Thoracic aorta (tissue), 2 donors: ENCODE measurements around the gene SH3RF1. TPM values are rescaled to one million over a fixed set of nuclear protein-coding genes. Genes with fewer than 3 reads are reported as not detected.
A peak's percentile ranks its signal among the peaks of the same experiment; 100 is the strongest.

Experiments used
- ATAC-seq: fragments of 150-250 bp; one replicate; pipeline ENCODE4 v1.8.0; 2017; ENCODE audit warnings: low read depth; ENCODE audit not compliant: insufficient number of reproducible peaks, low FRiP score
- DNase-seq: peaks from one replicate; pipeline ENCODE4 v3.0.0-alpha.2; 2020; ENCODE audit warnings: low spot score
- H3K27ac ChIP-seq, 2 donors: fragments of 200-600 bp; sonication (generic); 1 replicate in 1 of 2; 2 replicates in 1 of 2; pipeline ENCODE4 v1.5.1; 2016; ENCODE audit warnings: mild to moderate bottlenecking in 2 of 2, moderate library complexity in 2 of 2
- H3K27me3 ChIP-seq: fragments of 200-600 bp; sonication (generic); replicated peaks from 2 replicates; pipeline ENCODE4 v1.6.0; 2016; ENCODE audit warnings: mild to moderate bottlenecking; ENCODE audit not compliant: insufficient read depth
- H3K36me3 ChIP-seq: fragments of 200-600 bp; sonication (generic); one replicate; pipeline ENCODE4 v1.5.1; 2016
- H3K4me1 ChIP-seq, 2 donors: fragments of 200-600 bp; sonication (generic); 1 replicate in 1 of 2; 2 replicates in 1 of 2; pipeline versions ENCODE4 v1.5.1 to v1.6.0; 2016; ENCODE audit warnings: low read depth in 2 of 2, mild to moderate bottlenecking in 1 of 2; ENCODE audit not compliant: control insufficient read depth in 1 of 2
- H3K4me3 ChIP-seq: fragments of 200-600 bp; sonication (generic); 2 replicates; pipeline ENCODE4 v1.5.1; 2016; ENCODE audit warnings: mild to moderate bottlenecking
- H3K9me3 ChIP-seq: fragments of 200-600 bp; sonication (generic); 2 replicates; pipeline ENCODE4 v1.5.1; 2016
- total RNA-seq, 2 donors: library from RNA; depleted of rRNA; stranded (reverse); fragments of >200 nt; gene quantifications; one replicate each; pipeline versions ENCODE4 v1.1.0 to v1.2.3, GENCODE V29; 2016
- TF ChIP-seq, protein P1 (sequence below): fragments of 200-600 bp; sonication (generic); IDR thresholded peaks from one replicate; pipeline ENCODE4 v1.5.1; 2019; ENCODE audit warnings: antibody characterized with exemption

Gene SH3RF1
- total RNA-seq, 2 donors from 2014 or later: 21.9 to 24.6 TPM

DNA sequence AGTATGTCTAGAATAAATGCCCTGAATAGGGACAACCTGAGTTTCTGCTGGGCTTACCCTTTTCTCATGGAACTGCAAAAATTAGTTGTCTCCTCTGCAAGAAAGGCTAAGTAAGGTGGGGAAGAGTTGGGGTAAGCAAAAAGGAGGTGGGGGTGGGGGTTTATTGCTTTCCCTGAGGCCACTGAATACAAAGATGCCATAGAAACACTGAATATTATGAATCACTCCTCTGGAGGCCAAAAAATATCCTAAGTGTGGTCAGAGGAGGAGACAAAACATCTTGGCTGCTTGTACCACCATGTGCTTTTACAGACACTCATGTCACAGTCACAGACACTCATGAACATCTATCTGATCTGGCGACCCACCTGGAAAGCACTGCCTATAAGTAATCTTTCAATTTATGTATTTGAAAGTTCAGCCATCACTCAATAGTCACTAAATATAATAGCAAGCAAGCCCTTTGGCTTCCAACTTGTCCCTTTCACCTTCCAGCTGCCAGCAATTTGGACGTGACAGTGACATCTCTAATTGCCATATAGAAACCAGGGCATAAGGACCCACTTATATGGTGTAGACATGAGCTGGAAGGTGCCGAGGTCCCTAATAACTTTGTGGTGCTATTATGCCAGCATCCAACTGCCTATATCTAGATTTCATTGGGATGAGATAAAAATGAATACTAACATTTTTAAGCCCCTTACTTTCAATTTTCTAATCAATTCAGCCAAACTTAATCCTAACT, 138.0 kb downstream of the SH3RF1 start:
- Histone ChIP-seq H3K9me3 (no peaks in the 10 kb centered on the region), H3K27ac (peak overlapping the region in 1 of 2 donors; percentile 77), H3K4me3 (no peak overlapping the region), H3K4me1 (peaks cover 25 to 44% of the 10 kb centered on the region in 2 donors), H3K36me3 (peaks cover under 1% of the 10 kb centered on the region), H3K27me3 (no peaks in the 10 kb centered on the region)
- no peak for ATAC-seq
- DNase-seq: no peak
- TF ChIP-seq, protein P1, sequence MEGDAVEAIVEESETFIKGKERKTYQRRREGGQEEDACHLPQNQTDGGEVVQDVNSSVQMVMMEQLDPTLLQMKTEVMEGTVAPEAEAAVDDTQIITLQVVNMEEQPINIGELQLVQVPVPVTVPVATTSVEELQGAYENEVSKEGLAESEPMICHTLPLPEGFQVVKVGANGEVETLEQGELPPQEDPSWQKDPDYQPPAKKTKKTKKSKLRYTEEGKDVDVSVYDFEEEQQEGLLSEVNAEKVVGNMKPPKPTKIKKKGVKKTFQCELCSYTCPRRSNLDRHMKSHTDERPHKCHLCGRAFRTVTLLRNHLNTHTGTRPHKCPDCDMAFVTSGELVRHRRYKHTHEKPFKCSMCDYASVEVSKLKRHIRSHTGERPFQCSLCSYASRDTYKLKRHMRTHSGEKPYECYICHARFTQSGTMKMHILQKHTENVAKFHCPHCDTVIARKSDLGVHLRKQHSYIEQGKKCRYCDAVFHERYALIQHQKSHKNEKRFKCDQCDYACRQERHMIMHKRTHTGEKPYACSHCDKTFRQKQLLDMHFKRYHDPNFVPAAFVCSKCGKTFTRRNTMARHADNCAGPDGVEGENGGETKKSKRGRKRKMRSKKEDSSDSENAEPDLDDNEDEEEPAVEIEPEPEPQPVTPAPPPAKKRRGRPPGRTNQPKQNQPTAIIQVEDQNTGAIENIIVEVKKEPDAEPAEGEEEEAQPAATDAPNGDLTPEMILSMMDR: no peak

DNA sequence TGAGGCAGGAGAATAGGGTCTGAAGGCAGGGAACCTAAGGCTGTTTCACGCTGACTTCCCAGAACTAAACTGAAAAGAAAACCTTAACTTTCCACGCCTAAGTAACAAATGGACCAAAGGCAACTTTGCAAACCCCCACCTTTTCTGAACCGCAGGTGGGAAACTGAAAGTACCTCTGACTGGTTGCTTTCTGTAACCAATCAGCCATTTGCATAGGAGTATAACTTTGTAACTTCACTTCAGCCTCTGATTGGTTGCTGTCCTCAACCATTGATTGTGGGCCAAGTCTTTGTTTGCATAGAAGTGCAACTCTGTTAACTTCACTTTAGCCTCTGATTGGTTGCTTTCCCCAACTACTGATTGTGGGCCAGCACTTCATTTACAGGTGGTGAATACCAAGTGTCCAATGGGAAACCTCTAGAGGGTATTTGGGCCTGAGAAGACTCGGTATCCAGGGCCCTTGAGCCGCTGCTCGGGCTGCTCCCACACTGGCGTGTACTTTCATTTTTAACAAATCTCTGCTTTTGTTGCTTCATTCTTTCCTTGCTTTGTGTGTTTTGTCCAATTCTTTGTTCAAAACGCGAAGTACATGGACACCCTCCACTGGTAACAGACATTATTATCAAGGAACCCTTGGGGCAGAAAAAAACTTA, 139.1 kb downstream of the SH3RF1 start:
- no peaks in the 10 kb centered on the region for H3K27me3 ChIP-seq
- ATAC-seq: no peak
- TF ChIP-seq, protein P1: no peak
- peaks cover 18 to 34% of the 10 kb centered on the region in 2 donors for H3K4me1 ChIP-seq
- no peak overlapping the region for H3K27ac ChIP-seq
- no peak overlapping the region for H3K4me3 ChIP-seq
- H3K36me3 ChIP-seq: peaks cover 4% of the 10 kb centered on the region
- no peaks in the 10 kb centered on the region for H3K9me3 ChIP-seq
- no peak for DNase-seq

DNA sequence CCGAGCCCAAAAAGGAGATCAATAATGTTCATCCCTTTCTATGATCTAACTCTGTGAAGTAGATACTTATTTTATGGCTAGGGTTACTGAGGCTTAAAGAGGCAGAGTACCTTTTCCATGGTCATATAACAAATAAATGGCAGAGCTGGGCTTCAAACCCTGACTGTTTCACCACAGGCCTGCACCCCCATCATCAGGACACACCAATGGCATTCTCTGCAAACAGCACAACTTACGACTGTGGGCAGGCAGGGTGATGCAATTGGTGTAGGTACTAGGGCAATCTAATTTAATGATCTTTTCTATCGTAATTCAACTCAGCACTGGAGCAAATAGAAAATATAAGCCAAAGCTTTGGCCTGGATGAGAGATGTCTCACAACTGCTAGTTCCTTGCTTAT, 141.9 kb downstream of the SH3RF1 start:
- H3K36me3 ChIP-seq: peaks cover 4% of the 10 kb centered on the region
- H3K27me3 ChIP-seq: no peaks in the 10 kb centered on the region
- ATAC-seq (no peak), DNase-seq (no peak)
- no peaks in the 10 kb centered on the region for H3K9me3 ChIP-seq
- TF ChIP-seq, protein P1: no peak
- no peak overlapping the region for H3K4me3 ChIP-seq
- H3K4me1 ChIP-seq: peaks cover 4 to 14% of the 10 kb centered on the region in 2 donors
- no peak overlapping the region for H3K27ac ChIP-seq

GRCh38 chr4:169127314-169127713, 143.4 kb downstream of the SH3RF1 start:
- H3K4me3 ChIP-seq: no peak overlapping the region
- no peaks in the 10 kb centered on the region for H3K27me3 ChIP-seq
- TF ChIP-seq, protein P1: no peak
- H3K36me3 ChIP-seq: peaks cover 4% of the 10 kb centered on the region
- DNase-seq: no peak
- no peak for ATAC-seq
- no peaks in the 10 kb centered on the region for H3K9me3 ChIP-seq
- no peak overlapping the region for H3K27ac ChIP-seq
- peaks cover 0 to 7% of the 10 kb centered on the region in 2 donors for H3K4me1 ChIP-seq

GRCh38 chr4:169124661-169125060, 146.1 kb downstream of the SH3RF1 start:
- H3K4me3 ChIP-seq: no peak overlapping the region
- ATAC-seq (no peak), DNase-seq (no peak)
- peaks cover 0 to 7% of the 10 kb centered on the region in 2 donors for H3K4me1 ChIP-seq
- TF ChIP-seq, protein P1: no peak
- peaks cover 4% of the 10 kb centered on the region for H3K36me3 ChIP-seq
- no peak overlapping the region for H3K27ac ChIP-seq
- H3K27me3 ChIP-seq: no peaks in the 10 kb centered on the region
- no peaks in the 10 kb centered on the region for H3K9me3 ChIP-seq
